ENCODE measurements around the gene SLX9. TPM values are rescaled to one million over a fixed set of nuclear protein-coding genes. Genes with fewer than 3 reads are reported as not detected.

The SLX9 gene
- polyA plus RNA-seq, 1 donor from 2014 or later, result 15.4 TPM

DNA sequence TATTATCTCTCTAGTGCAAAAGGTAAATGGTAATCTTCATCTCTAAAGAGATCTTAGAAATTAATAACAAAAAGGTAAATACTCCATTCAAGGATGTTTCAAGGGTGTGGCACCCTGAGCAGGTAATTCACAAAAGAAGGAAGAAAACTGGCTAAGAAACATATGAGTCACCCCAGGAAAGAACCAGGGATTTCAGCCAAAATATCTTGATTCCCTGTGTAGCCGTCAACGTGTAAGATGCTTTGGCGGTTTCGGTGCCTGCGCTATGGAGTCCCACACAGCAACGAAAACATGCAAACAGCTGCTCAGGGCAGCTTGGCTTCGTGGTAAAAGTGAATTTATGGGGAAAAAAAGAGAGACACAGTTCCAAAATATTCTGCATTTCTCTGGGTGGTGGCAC, 22.9 kb upstream of the SLX9 start:
- no peak overlapping the region for H3K4me2 ChIP-seq (ENCODE audit: low read length)
- TF ChIP-seq SMC3 (conservative IDR thresholded peaks at IDR 0.05; ENCODE audit: poor library complexity), result no peak
- TF ChIP-seq RAD21 (conservative IDR thresholded peaks at IDR 0.05), result no peak
- no peak for TF ChIP-seq TAF1 (IDR thresholded peaks at IDR 0.05; ENCODE audit: low read depth)
- TF ChIP-seq, protein P1, sequence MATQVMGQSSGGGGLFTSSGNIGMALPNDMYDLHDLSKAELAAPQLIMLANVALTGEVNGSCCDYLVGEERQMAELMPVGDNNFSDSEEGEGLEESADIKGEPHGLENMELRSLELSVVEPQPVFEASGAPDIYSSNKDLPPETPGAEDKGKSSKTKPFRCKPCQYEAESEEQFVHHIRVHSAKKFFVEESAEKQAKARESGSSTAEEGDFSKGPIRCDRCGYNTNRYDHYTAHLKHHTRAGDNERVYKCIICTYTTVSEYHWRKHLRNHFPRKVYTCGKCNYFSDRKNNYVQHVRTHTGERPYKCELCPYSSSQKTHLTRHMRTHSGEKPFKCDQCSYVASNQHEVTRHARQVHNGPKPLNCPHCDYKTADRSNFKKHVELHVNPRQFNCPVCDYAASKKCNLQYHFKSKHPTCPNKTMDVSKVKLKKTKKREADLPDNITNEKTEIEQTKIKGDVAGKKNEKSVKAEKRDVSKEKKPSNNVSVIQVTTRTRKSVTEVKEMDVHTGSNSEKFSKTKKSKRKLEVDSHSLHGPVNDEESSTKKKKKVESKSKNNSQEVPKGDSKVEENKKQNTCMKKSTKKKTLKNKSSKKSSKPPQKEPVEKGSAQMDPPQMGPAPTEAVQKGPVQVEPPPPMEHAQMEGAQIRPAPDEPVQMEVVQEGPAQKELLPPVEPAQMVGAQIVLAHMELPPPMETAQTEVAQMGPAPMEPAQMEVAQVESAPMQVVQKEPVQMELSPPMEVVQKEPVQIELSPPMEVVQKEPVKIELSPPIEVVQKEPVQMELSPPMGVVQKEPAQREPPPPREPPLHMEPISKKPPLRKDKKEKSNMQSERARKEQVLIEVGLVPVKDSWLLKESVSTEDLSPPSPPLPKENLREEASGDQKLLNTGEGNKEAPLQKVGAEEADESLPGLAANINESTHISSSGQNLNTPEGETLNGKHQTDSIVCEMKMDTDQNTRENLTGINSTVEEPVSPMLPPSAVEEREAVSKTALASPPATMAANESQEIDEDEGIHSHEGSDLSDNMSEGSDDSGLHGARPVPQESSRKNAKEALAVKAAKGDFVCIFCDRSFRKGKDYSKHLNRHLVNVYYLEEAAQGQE (IDR thresholded peaks at IDR 0.05; ENCODE audit: borderline replicate concordance), result no peak
- TF ChIP-seq, protein P2, sequence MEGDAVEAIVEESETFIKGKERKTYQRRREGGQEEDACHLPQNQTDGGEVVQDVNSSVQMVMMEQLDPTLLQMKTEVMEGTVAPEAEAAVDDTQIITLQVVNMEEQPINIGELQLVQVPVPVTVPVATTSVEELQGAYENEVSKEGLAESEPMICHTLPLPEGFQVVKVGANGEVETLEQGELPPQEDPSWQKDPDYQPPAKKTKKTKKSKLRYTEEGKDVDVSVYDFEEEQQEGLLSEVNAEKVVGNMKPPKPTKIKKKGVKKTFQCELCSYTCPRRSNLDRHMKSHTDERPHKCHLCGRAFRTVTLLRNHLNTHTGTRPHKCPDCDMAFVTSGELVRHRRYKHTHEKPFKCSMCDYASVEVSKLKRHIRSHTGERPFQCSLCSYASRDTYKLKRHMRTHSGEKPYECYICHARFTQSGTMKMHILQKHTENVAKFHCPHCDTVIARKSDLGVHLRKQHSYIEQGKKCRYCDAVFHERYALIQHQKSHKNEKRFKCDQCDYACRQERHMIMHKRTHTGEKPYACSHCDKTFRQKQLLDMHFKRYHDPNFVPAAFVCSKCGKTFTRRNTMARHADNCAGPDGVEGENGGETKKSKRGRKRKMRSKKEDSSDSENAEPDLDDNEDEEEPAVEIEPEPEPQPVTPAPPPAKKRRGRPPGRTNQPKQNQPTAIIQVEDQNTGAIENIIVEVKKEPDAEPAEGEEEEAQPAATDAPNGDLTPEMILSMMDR (IDR thresholded peaks at IDR 0.05; ENCODE audit: poor library complexity, severe bottlenecking), result no peak
- TF ChIP-seq MXI1 (conservative IDR thresholded peaks at IDR 0.05; ENCODE audit: poor library complexity, severe bottlenecking), result no peak
- no peak for TF ChIP-seq EZH2 (IDR thresholded peaks at IDR 0.05; ENCODE audit: borderline replicate concordance, insufficient read depth, low read length, poor library complexity, severe bottlenecking)
- no peak for TF ChIP-seq EP300 (conservative IDR thresholded peaks at IDR 0.05; ENCODE audit: poor library complexity, severe bottlenecking)
- no peak for TF ChIP-seq POLR2AphosphoS5 (IDR thresholded peaks at IDR 0.05)
- no peaks in the 10 kb centered on the region for H3K9me3 ChIP-seq (ENCODE audit: low read length)
- H3K9ac ChIP-seq (ENCODE audit: low read length), result no peak overlapping the region
- H3K79me2 ChIP-seq (replicated peaks; ENCODE audit: insufficient read depth, low read length), result no peaks in the 10 kb centered on the region
- H3K27ac ChIP-seq (ENCODE audit: low read length), result no peak overlapping the region
- peaks cover 50% of the 10 kb centered on the region for H3K27me3 ChIP-seq (ENCODE audit: insufficient read depth, low read depth, low read length)
- H3F3A ChIP-seq (ENCODE audit: insufficient read depth, low read length, poor library complexity, severe bottlenecking), result no peaks in the 10 kb centered on the region
- H4K20me1 ChIP-seq (ENCODE audit: insufficient read depth), result no peaks in the 10 kb centered on the region
- H3K36me3 ChIP-seq (ENCODE audit: insufficient read depth, low read length), result no peaks in the 10 kb centered on the region
- no peak overlapping the region for H3K4me3 ChIP-seq (ENCODE audit: low read length)
- no peak overlapping the region for H2AFZ ChIP-seq (ENCODE audit: low read depth, low read length)
- no peaks in the 10 kb centered on the region for H3K9me2 ChIP-seq (ENCODE audit: insufficient read depth, low read length)

DNA sequence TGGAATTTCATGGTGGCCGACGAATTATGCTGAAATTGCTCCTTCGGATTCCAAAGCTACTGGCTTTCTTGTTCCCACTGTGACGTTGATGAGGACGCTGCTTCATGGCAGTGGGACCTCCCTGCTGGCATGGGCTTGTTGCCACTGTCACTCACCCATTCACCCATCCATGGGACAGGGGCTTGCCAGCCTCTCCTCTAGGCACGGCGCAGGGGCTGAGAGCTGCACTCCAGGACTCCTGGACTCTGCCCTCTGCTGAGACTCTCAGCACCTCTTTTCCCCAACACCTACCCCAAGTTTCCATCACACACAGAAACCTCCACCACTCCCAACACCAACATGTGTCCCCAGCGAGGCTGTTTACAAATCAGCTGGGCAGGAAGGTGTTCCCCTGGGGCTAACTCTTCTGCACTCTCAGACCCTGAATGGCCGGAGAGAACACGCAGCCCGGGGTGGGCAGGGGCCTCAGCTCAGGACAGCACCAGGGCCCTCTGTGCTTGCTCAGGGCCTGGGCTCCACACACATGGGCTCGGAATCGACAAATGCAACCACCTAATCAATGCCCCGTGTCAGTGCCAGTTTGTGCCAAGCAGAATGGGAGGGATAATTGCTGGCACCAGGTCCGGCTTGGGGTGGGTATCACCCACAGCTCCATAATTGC, 22.3 kb upstream of the SLX9 start:
- Histone ChIP-seq H3K4me2 (ENCODE audit: low read length) (no peak overlapping the region), H3K4me3 (ENCODE audit: low read length) (no peak overlapping the region), H3F3A (ENCODE audit: insufficient read depth, low read length, poor library complexity, severe bottlenecking) (no peaks in the 10 kb centered on the region), H3K9ac (ENCODE audit: low read length) (no peak overlapping the region), H4K20me1 (ENCODE audit: insufficient read depth) (no peaks in the 10 kb centered on the region), H3K79me2 (replicated peaks; ENCODE audit: insufficient read depth, low read length) (no peaks in the 10 kb centered on the region), H3K9me3 (ENCODE audit: low read length) (no peaks in the 10 kb centered on the region), H2AFZ (ENCODE audit: low read depth, low read length) (no peak overlapping the region), H3K27ac (ENCODE audit: low read length) (no peak overlapping the region), H3K9me2 (ENCODE audit: insufficient read depth, low read length) (no peaks in the 10 kb centered on the region), H3K36me3 (ENCODE audit: insufficient read depth, low read length) (no peaks in the 10 kb centered on the region), H3K27me3 (ENCODE audit: insufficient read depth, low read depth, low read length) (peaks cover 56% of the 10 kb centered on the region)
- TF ChIP-seq POLR2AphosphoS5 (IDR thresholded peaks at IDR 0.05) (no peak), SMC3 (conservative IDR thresholded peaks at IDR 0.05; ENCODE audit: poor library complexity) (no peak), EZH2 (IDR thresholded peaks at IDR 0.05; ENCODE audit: borderline replicate concordance, insufficient read depth, low read length, poor library complexity, severe bottlenecking) (no peak)
- TF ChIP-seq, protein P2 (IDR thresholded peaks at IDR 0.05; ENCODE audit: poor library complexity, severe bottlenecking), result no peak
- TF ChIP-seq, protein P1 (IDR thresholded peaks at IDR 0.05; ENCODE audit: borderline replicate concordance), result no peak
